Fibroblast of lung (primary cell): Measurements from ENCODE around the gene WSB2. TPM values are rescaled to one million over a fixed set of nuclear protein-coding genes. Genes with fewer than 3 reads are reported as not detected.

ENCODE experiments used
- DNase-seq, 2 donors: peaks; one replicate each; pipeline versions ENCODE4 v3.0.0 to v3.0.0-alpha.2; 2010; ENCODE audit warnings: low read depth in 2 of 2
- H2AFZ ChIP-seq: 2 replicates; pipeline ENCODE4 v1.5.1; 2012; ENCODE audit warnings: low read length, control low read depth, inconsistent platforms
- H3K27ac ChIP-seq: 2 replicates; pipeline ENCODE4 v1.5.1; 2011; ENCODE audit warnings: low read length, control low read depth; ENCODE audit not compliant: insufficient read depth
- H3K27me3 ChIP-seq: 2 replicates; pipeline ENCODE4 v1.5.1; 2011; ENCODE audit warnings: mild to moderate bottlenecking, low read length; ENCODE audit not compliant: control insufficient read depth, insufficient read depth
- H3K36me3 ChIP-seq: 2 replicates; pipeline ENCODE4 v1.5.1; 2011; ENCODE audit warnings: low read length; ENCODE audit not compliant: control insufficient read depth, insufficient read depth
- H3K4me1 ChIP-seq: 2 replicates; pipeline ENCODE4 v1.5.1; 2011; ENCODE audit warnings: low read length; ENCODE audit not compliant: control insufficient read depth, insufficient read depth; ENCODE audit errors: extremely low read depth
- H3K4me2 ChIP-seq: 2 replicates; pipeline ENCODE4 v1.5.1; 2011; ENCODE audit warnings: low read length, control low read depth; ENCODE audit not compliant: insufficient read depth; ENCODE audit errors: extremely low read depth
- H3K4me3 ChIP-seq, 4 experiments: fragments of 200-600 bp in 1 of 4; sonication (generic) in 1 of 4; replicated peaks in 1 of 4; 2 replicates each; pipeline ENCODE4 v1.5.1; 2011 to 2016; ENCODE audit warnings: low read length in 4 of 4, low read depth in 3 of 4, mild to moderate bottlenecking in 3 of 4, control low read depth in 2 of 4, inconsistent platforms in 1 of 4, mixed read lengths in 1 of 4; ENCODE audit not compliant: insufficient read depth in 1 of 4; ENCODE audit errors: control extremely low read depth in 1 of 4
- H3K79me2 ChIP-seq: 2 replicates; pipeline ENCODE4 v1.5.1; 2012; ENCODE audit warnings: mild to moderate bottlenecking, low read length, inconsistent platforms; ENCODE audit not compliant: control insufficient read depth, insufficient read depth
- H3K9ac ChIP-seq: 2 replicates; pipeline ENCODE4 v1.5.1; 2011; ENCODE audit warnings: mild to moderate bottlenecking, low read length, control low read depth; ENCODE audit not compliant: insufficient read depth
- H3K9me3 ChIP-seq: 2 replicates; pipeline ENCODE4 v1.5.1; 2012; ENCODE audit warnings: low read depth, low read length; ENCODE audit not compliant: control insufficient read depth, insufficient read depth
- H4K20me1 ChIP-seq: 2 replicates; pipeline ENCODE4 v1.5.1; 2011; ENCODE audit warnings: low read length; ENCODE audit not compliant: control insufficient read depth, insufficient read depth; ENCODE audit errors: extremely low read depth
- EZH2 ChIP-seq: IDR thresholded peaks from 2 replicates; pipeline ENCODE4 v1.5.1; 2012; ENCODE audit warnings: low read length, control low read depth, mild to moderate bottlenecking; ENCODE audit errors: missing control alignments
- polyA plus RNA-seq, 2 donors: library from polyadenylated mRNA; depleted of rRNA in 1 of 2; stranded (reverse) in 1 of 2; unstranded in 1 of 2; fragments of >200 nt; gene quantifications; 2 replicates each; pipeline ENCODE4 v1.2.1, GENCODE V29; 2011 to 2012; ENCODE audit warnings: missing spikeins in 1 of 2
- total RNA-seq: library from RNA; depleted of rRNA; stranded (reverse); fragments of >200 nt; gene quantifications from 2 replicates; pipeline ENCODE4 v1.2.1, GENCODE V29; 2014
- TF ChIP-seq, protein P1 (sequence below), 2 donors: IDR thresholded peaks in 1 of 2; conservative IDR thresholded peaks in 1 of 2; 1 replicate in 1 of 2; 2 replicates in 1 of 2; pipeline ENCODE4 v1.5.1; 2011 to 2012; ENCODE audit warnings: low read length in 2 of 2, control low read depth in 1 of 2, inconsistent platforms in 1 of 2, low read depth in 1 of 2, mild to moderate bottlenecking in 1 of 2

WSB2 gene
- total and polyA plus RNA-seq, 2 donors (not counting 1 experiment from before 2014, with no cell fraction given) = 118 to 122 TPM

DNA sequence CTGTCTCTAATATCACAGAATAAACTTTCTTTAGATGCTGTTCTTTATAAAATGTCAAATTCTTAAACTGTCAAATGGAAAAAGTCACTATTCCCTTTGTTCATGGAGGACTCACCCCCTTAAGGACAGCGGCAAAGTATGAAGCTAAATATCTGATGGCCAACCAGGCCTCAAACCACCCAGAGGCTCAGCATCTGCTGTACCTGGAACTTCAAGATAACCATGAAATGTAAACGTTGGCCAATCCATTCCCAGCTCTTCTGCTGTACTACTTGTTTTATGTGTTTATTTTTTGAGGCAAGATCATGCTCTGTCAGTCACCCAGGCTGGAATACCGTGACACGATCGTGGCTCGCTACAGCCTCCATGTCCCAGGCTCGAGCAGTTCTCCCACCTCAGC, 28.8 kb downstream of the WSB2 start:
- no peak overlapping the region for H3K4me2 ChIP-seq
- peaks cover 24% of the 10 kb centered on the region for H3K36me3 ChIP-seq
- H3K4me3 ChIP-seq = no peak overlapping the region
- no peaks in the 10 kb centered on the region for H3K79me2 ChIP-seq
- peaks cover 6% of the 10 kb centered on the region for H3K4me1 ChIP-seq
- no peak overlapping the region for H2AFZ ChIP-seq
- no peaks in the 10 kb centered on the region for H3K27me3 ChIP-seq
- no peak for TF ChIP-seq EZH2
- TF ChIP-seq, protein P1, sequence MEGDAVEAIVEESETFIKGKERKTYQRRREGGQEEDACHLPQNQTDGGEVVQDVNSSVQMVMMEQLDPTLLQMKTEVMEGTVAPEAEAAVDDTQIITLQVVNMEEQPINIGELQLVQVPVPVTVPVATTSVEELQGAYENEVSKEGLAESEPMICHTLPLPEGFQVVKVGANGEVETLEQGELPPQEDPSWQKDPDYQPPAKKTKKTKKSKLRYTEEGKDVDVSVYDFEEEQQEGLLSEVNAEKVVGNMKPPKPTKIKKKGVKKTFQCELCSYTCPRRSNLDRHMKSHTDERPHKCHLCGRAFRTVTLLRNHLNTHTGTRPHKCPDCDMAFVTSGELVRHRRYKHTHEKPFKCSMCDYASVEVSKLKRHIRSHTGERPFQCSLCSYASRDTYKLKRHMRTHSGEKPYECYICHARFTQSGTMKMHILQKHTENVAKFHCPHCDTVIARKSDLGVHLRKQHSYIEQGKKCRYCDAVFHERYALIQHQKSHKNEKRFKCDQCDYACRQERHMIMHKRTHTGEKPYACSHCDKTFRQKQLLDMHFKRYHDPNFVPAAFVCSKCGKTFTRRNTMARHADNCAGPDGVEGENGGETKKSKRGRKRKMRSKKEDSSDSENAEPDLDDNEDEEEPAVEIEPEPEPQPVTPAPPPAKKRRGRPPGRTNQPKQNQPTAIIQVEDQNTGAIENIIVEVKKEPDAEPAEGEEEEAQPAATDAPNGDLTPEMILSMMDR (conservative IDR thresholded peaks at IDR 0.05 in 1 of 2, IDR thresholded peaks at IDR 0.05 in 1 of 2; ENCODE audit: low read depth in 1 of 2, low read length in 2 of 2) = no peak
- no peaks in the 10 kb centered on the region for H4K20me1 ChIP-seq
- H3K9me3 ChIP-seq = no peaks in the 10 kb centered on the region
- H3K9ac ChIP-seq = no peak overlapping the region
- no peak overlapping the region for H3K27ac ChIP-seq
- no peak for DNase-seq

- H3K4me1 ChIP-seq = no peaks in the 10 kb centered on the region
- DNase-seq = no peak
- H3K9ac ChIP-seq = no peak overlapping the region
- H4K20me1 ChIP-seq = no peaks in the 10 kb centered on the region
- no peaks in the 10 kb centered on the region for H3K27me3 ChIP-seq
- no peak overlapping the region for H2AFZ ChIP-seq
- TF ChIP-seq EZH2 = no peak
- TF ChIP-seq, protein P1 (conservative IDR thresholded peaks at IDR 0.05 in 1 of 2, IDR thresholded peaks at IDR 0.05 in 1 of 2; ENCODE audit: low read depth in 1 of 2, low read length in 2 of 2) = no peak
- H3K4me3 ChIP-seq = no peak overlapping the region
- H3K4me2 ChIP-seq = no peak overlapping the region
- no peak overlapping the region for H3K27ac ChIP-seq
- H3K36me3 ChIP-seq = peaks cover 19% of the 10 kb centered on the region
- H3K9me3 ChIP-seq = no peaks in the 10 kb centered on the region
- no peaks in the 10 kb centered on the region for H3K79me2 ChIP-seq
Observed at GRCh38 chr12:118029166-118029565, 31.8 kb downstream of the WSB2 start.

- Histone ChIP-seq H4K20me1 (no peaks in the 10 kb centered on the region), H2AFZ (no peak overlapping the region), H3K79me2 (no peaks in the 10 kb centered on the region), H3K27me3 (no peaks in the 10 kb centered on the region), H3K36me3 (peaks cover 10% of the 10 kb centered on the region), H3K4me2 (no peak overlapping the region), H3K9ac (no peak overlapping the region), H3K4me1 (no peaks in the 10 kb centered on the region), H3K4me3 (no peak overlapping the region), H3K9me3 (no peaks in the 10 kb centered on the region), H3K27ac (no peak overlapping the region)
- no peak for TF ChIP-seq EZH2
- TF ChIP-seq, protein P1 (conservative IDR thresholded peaks at IDR 0.05 in 1 of 2, IDR thresholded peaks at IDR 0.05 in 1 of 2; ENCODE audit: low read depth in 1 of 2, low read length in 2 of 2) = no peak
- DNase-seq = no peak
Observed at GRCh38 chr12:118025168-118025567, 35.8 kb downstream of the WSB2 start.
